ES-I3 (cell line): ENCODE data around the gene ANKRD60.
A peak's percentile ranks its signal among the peaks of the same experiment; 100 is the strongest.

Source experiments
- H3K36me3 ChIP-seq: 2 replicates; pipeline ENCODE4 v1.6.1; 2013; ENCODE audit warnings: mild to moderate bottlenecking, low read length, control low read depth, moderate library complexity; ENCODE audit not compliant: insufficient read depth
- H3K4me1 ChIP-seq: 2 replicates; pipeline ENCODE4 v1.6.1; 2013; ENCODE audit warnings: mild to moderate bottlenecking, control low read depth, low read length; ENCODE audit not compliant: insufficient read depth
- H3K9ac ChIP-seq: 2 replicates; pipeline ENCODE4 v1.6.1; 2013; ENCODE audit warnings: low read depth, mild to moderate bottlenecking, low read length, moderate library complexity
- H3K9me3 ChIP-seq: 2 replicates; pipeline ENCODE4 v1.6.1; 2013; ENCODE audit warnings: mild to moderate bottlenecking, low read length, moderate library complexity; ENCODE audit not compliant: control insufficient read depth, insufficient read depth

The ANKRD60 gene

GRCh38 chr20:58179432-58180099, 48.9 kb downstream of the ANKRD60 start:
- Histone ChIP-seq H3K36me3 (no peaks in the 10 kb centered on the region), H3K9ac (peak overlapping the region; percentile 38; the same call in 1 of the 2 replicates), H3K9me3 (no peaks in the 10 kb centered on the region; the same call in 1 of the 2 replicates), H3K4me1 (peaks cover 10% of the 10 kb centered on the region; the same call in 1 of the 2 replicates)

- H3K36me3 ChIP-seq = no peaks in the 10 kb centered on the region
- no peak overlapping the region; the same call in 1 of the 2 replicates for H3K9ac ChIP-seq
- H3K9me3 ChIP-seq = no peaks in the 10 kb centered on the region; the same call in 1 of the 2 replicates
- H3K4me1 ChIP-seq = peaks cover 15% of the 10 kb centered on the region; the same call in 1 of the 2 replicates
Measured at GRCh38 chr20:58179083-58179431, 49.4 kb downstream of the ANKRD60 start.

- H3K4me1 ChIP-seq = peaks cover 17% of the 10 kb centered on the region; the same call in 1 of the 2 replicates
- no peaks in the 10 kb centered on the region for H3K9me3 ChIP-seq
- H3K36me3 ChIP-seq = no peaks in the 10 kb centered on the region
- no peak overlapping the region for H3K9ac ChIP-seq
Measured at GRCh38 chr20:58177799-58178198, 50.7 kb downstream of the ANKRD60 start.

GRCh38 chr20:58175836-58176235, 52.6 kb downstream of the ANKRD60 start:
- H3K4me1 ChIP-seq = peaks cover 17% of the 10 kb centered on the region; the same call in 1 of the 2 replicates
- no peaks in the 10 kb centered on the region for H3K36me3 ChIP-seq
- no peaks in the 10 kb centered on the region for H3K9me3 ChIP-seq
- H3K9ac ChIP-seq = no peak overlapping the region

DNA sequence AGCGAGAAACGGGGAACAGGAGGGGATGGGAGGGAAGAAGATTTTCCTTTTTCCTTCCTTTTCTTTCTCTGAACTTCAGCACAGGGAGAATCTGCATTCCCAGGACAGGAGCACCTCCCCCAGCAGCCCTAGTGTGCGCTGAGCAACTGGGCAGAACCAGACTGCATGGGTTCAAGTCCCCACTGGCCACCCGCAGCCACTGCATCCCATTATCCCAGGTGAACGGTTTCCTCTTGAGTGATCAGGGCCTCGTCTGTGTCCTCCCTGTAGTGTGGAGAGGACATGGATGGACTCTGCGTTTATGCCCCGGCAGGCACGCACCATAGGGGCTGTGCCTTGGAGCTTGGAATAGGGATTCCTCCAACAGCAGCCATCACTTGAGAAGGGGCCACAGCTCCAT, 53.0 kb downstream of the ANKRD60 start:
- Histone ChIP-seq H3K9ac (no peak overlapping the region; the same call in 1 of the 2 replicates), H3K36me3 (no peaks in the 10 kb centered on the region), H3K4me1 (peaks cover 17% of the 10 kb centered on the region; the same call in 1 of the 2 replicates), H3K9me3 (no peaks in the 10 kb centered on the region)

- H3K9me3 ChIP-seq = no peaks in the 10 kb centered on the region
- H3K9ac ChIP-seq = peak overlapping the region; percentile 34; the same call in 1 of the 2 replicates
- peaks cover 17% of the 10 kb centered on the region; the same call in 1 of the 2 replicates for H3K4me1 ChIP-seq
- no peaks in the 10 kb centered on the region for H3K36me3 ChIP-seq
Measured at GRCh38 chr20:58174708-58175280, 53.7 kb downstream of the ANKRD60 start.

- H3K36me3 ChIP-seq = no peaks in the 10 kb centered on the region
- peaks cover 17% of the 10 kb centered on the region; the same call in 1 of the 2 replicates for H3K4me1 ChIP-seq
- no peaks in the 10 kb centered on the region for H3K9me3 ChIP-seq
- H3K9ac ChIP-seq = peak overlapping the region; percentile 34; the same call in 1 of the 2 replicates
Measured at GRCh38 chr20:58173930-58174707, 54.3 kb downstream of the ANKRD60 start.

- H3K9ac ChIP-seq = no peak overlapping the region
- no peaks in the 10 kb centered on the region for H3K9me3 ChIP-seq
- H3K4me1 ChIP-seq = peaks cover 17% of the 10 kb centered on the region; the same call in 1 of the 2 replicates
- H3K36me3 ChIP-seq = no peaks in the 10 kb centered on the region
Measured at GRCh38 chr20:58173091-58173490, 55.4 kb downstream of the ANKRD60 start.

DNA sequence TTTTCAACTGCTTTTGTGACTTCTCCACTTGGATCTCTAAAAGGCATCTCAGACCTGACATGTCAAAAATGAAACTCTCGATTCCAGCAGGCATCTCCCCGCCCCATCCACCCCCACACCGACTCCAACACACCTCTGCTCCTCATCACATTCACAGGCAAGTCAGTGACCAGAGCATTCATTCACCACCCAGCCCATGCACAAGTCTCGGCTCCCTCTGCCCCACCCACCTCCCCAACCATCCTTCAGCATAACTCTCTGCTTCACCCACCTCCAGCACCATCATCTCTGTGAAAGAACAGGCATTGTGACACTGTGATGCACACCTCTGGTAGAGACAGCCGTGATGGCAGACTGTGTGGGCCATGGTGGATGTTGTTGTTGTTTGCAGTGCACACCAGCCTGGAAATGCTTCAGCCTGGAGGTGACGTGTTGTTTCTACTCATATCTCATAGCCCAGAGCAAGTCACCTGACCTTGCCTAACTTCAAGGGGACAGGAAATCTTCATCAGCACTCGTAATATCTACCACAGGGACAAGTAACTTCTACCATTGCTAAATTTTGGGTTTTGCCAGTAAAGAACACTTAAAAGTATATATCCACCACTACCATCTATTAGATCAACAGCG, 56.5 kb downstream of the ANKRD60 start:
- Histone ChIP-seq H3K4me1 (peaks cover 17% of the 10 kb centered on the region; the same call in 1 of the 2 replicates), H3K9me3 (no peaks in the 10 kb centered on the region), H3K9ac (no peak overlapping the region), H3K36me3 (no peaks in the 10 kb centered on the region)

- Histone ChIP-seq H3K4me1 (peaks cover 6% of the 10 kb centered on the region; the same call in 1 of the 2 replicates), H3K9me3 (no peaks in the 10 kb centered on the region), H3K9ac (no peak overlapping the region), H3K36me3 (no peaks in the 10 kb centered on the region)
Measured at GRCh38 chr20:58169450-58169849, 59.0 kb downstream of the ANKRD60 start.

DNA sequence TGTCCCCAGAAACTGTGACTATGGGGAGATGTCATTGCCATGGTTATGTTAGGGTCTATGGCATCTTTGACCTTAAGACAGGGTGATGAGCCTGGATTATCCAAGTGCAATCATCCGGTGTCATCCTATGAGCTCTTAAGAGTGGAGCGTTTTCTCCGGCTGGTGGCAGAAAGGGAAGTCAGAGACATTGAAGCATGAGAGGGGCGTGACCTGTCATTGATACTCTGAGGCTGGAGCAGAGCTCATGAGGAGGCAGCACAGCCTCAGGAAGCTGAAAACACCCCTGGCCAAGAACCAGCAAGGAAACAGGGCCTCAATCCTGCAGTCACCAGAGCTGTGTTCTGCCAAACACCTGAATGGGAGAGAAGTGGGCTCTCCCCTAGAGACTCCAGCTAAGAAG, 59.6 kb downstream of the ANKRD60 start:
- no peaks in the 10 kb centered on the region for H3K4me1 ChIP-seq

GRCh38 chr20:58167759-58168158, 60.7 kb downstream of the ANKRD60 start:
- H3K9ac ChIP-seq = no peak overlapping the region
- H3K9me3 ChIP-seq = no peaks in the 10 kb centered on the region
- no peaks in the 10 kb centered on the region for H3K4me1 ChIP-seq
- H3K36me3 ChIP-seq = no peaks in the 10 kb centered on the region

More for the DNA sequence above, 59.6 kb downstream of the ANKRD60 start:
- Histone ChIP-seq H3K9me3 (no peaks in the 10 kb centered on the region), H3K9ac (no peak overlapping the region), H3K36me3 (no peaks in the 10 kb centered on the region)
